ENCODE measurements around the gene SUN2.
A peak's percentile ranks its signal among the peaks of the same experiment; 100 is the strongest.

The SUN2 gene

GRCh38 chr22:38742176-38742942 lies 13.4 kb downstream of the SUN2 start:
- H3K4me1 Mint-ChIP-seq, result peaks cover 12% of the 10 kb centered on the region
- DNase-seq (ENCODE audit: low spot score in 2 of 2), result no peak
- H3K27me3 Mint-ChIP-seq, result no peaks in the 10 kb centered on the region
- no peaks in the 10 kb centered on the region for H3K9me3 Mint-ChIP-seq
- H3K4me3 Mint-ChIP-seq, result no peak overlapping the region
- H3K27ac Mint-ChIP-seq (ENCODE audit: low read depth), result peak overlapping the region; percentile 79
- no peak for ATAC-seq (replicated peaks; ENCODE audit: extremely low read depth, poor library complexity, severe bottlenecking)
- H3K36me3 Mint-ChIP-seq (ENCODE audit: insufficient read depth), result peaks cover 89% of the 10 kb centered on the region

GRCh38 chr22:38741576-38741975 lies 14.2 kb downstream of the SUN2 start:
- no peak for ATAC-seq (replicated peaks; ENCODE audit: extremely low read depth, poor library complexity, severe bottlenecking)
- Mint-ChIP-seq H3K27me3 (no peaks in the 10 kb centered on the region), H3K36me3 (ENCODE audit: insufficient read depth) (peaks cover 90% of the 10 kb centered on the region)

GRCh38 chr22:38741166-38741565 lies 14.6 kb downstream of the SUN2 start:
- ATAC-seq (replicated peaks; ENCODE audit: extremely low read depth, poor library complexity, severe bottlenecking) (no peak), DNase-seq (ENCODE audit: low spot score in 2 of 2) (no peak)
- peaks cover 89% of the 10 kb centered on the region for H3K36me3 Mint-ChIP-seq (ENCODE audit: insufficient read depth)
- peak overlapping the region; percentile 79 for H3K27ac Mint-ChIP-seq (ENCODE audit: low read depth)
- H3K4me3 Mint-ChIP-seq, result no peak overlapping the region
- H3K4me1 Mint-ChIP-seq, result peaks cover 24% of the 10 kb centered on the region
- H3K9me3 Mint-ChIP-seq, result no peaks in the 10 kb centered on the region
- H3K27me3 Mint-ChIP-seq, result no peaks in the 10 kb centered on the region

More at GRCh38 chr22:38741576-38741975, 14.2 kb downstream of the SUN2 start:
- Mint-ChIP-seq H3K4me3 (no peak overlapping the region), H3K4me1 (peaks cover 20% of the 10 kb centered on the region), H3K9me3 (no peaks in the 10 kb centered on the region), H3K27ac (ENCODE audit: low read depth) (peak overlapping the region; percentile 79)
- no peak for DNase-seq (ENCODE audit: low spot score in 2 of 2)

- Mint-ChIP-seq H3K4me1 (peaks cover 27% of the 10 kb centered on the region), H3K27me3 (no peaks in the 10 kb centered on the region), H3K9me3 (no peaks in the 10 kb centered on the region), H3K27ac (ENCODE audit: low read depth) (no peak overlapping the region), H3K4me3 (no peak overlapping the region), H3K36me3 (ENCODE audit: insufficient read depth) (peaks cover 86% of the 10 kb centered on the region)
- ATAC-seq (replicated peaks; ENCODE audit: extremely low read depth, poor library complexity, severe bottlenecking) (no peak), DNase-seq (ENCODE audit: low spot score in 2 of 2) (no peak)
Measured at GRCh38 chr22:38740754-38741153, 15.0 kb downstream of the SUN2 start.

GRCh38 chr22:38740116-38740723 lies 15.6 kb downstream of the SUN2 start:
- Mint-ChIP-seq H3K4me1 (peaks cover 29% of the 10 kb centered on the region), H3K27ac (ENCODE audit: low read depth) (peak overlapping the region; percentile 25), H3K9me3 (no peaks in the 10 kb centered on the region), H3K27me3 (no peaks in the 10 kb centered on the region), H3K36me3 (ENCODE audit: insufficient read depth) (peaks cover 83% of the 10 kb centered on the region), H3K4me3 (no peak overlapping the region)
- ATAC-seq (replicated peaks; ENCODE audit: extremely low read depth, poor library complexity, severe bottlenecking) (no peak), DNase-seq (ENCODE audit: low spot score in 2 of 2) (no peak)

GRCh38 chr22:38739300-38740055 lies 16.3 kb downstream of the SUN2 start:
- Mint-ChIP-seq H3K4me3 (no peak overlapping the region), H3K36me3 (ENCODE audit: insufficient read depth) (peaks cover 81% of the 10 kb centered on the region), H3K27me3 (no peaks in the 10 kb centered on the region), H3K4me1 (peaks cover 37% of the 10 kb centered on the region), H3K9me3 (no peaks in the 10 kb centered on the region), H3K27ac (ENCODE audit: low read depth) (peak overlapping the region; percentile 25)
- ATAC-seq (replicated peaks; ENCODE audit: extremely low read depth, poor library complexity, severe bottlenecking) (no peak), DNase-seq (ENCODE audit: low spot score in 2 of 2) (no peak)

GRCh38 chr22:38738475-38739070 lies 17.2 kb downstream of the SUN2 start:
- ATAC-seq (replicated peaks; ENCODE audit: extremely low read depth, poor library complexity, severe bottlenecking) (no peak), DNase-seq (ENCODE audit: low spot score in 2 of 2) (no peak)
- H3K36me3 Mint-ChIP-seq (ENCODE audit: insufficient read depth), result peaks cover 77% of the 10 kb centered on the region
- no peaks in the 10 kb centered on the region for H3K27me3 Mint-ChIP-seq
- H3K27ac Mint-ChIP-seq (ENCODE audit: low read depth), result peak overlapping the region; percentile 85
- H3K4me1 Mint-ChIP-seq, result peaks cover 46% of the 10 kb centered on the region
- no peaks in the 10 kb centered on the region for H3K9me3 Mint-ChIP-seq
- H3K4me3 Mint-ChIP-seq, result no peak overlapping the region

- no peak for ATAC-seq (replicated peaks; ENCODE audit: extremely low read depth, poor library complexity, severe bottlenecking)
- H3K4me1 Mint-ChIP-seq, result peaks cover 54% of the 10 kb centered on the region
- peaks cover 77% of the 10 kb centered on the region for H3K36me3 Mint-ChIP-seq (ENCODE audit: insufficient read depth)
- DNase-seq (ENCODE audit: low spot score in 2 of 2), result no peak
- H3K9me3 Mint-ChIP-seq, result no peaks in the 10 kb centered on the region
- H3K27me3 Mint-ChIP-seq, result no peaks in the 10 kb centered on the region
- peak overlapping the region; percentile 85 for H3K27ac Mint-ChIP-seq (ENCODE audit: low read depth)
- H3K4me3 Mint-ChIP-seq, result peak overlapping the region; percentile 7
Measured at GRCh38 chr22:38737302-38738060, 18.3 kb downstream of the SUN2 start.

- H3K27ac Mint-ChIP-seq (ENCODE audit: low read depth), result peak overlapping the region; percentile 52
- H3K4me1 Mint-ChIP-seq, result peaks cover 54% of the 10 kb centered on the region
- peaks cover 77% of the 10 kb centered on the region for H3K36me3 Mint-ChIP-seq (ENCODE audit: insufficient read depth)
- no peaks in the 10 kb centered on the region for H3K9me3 Mint-ChIP-seq
- ATAC-seq (replicated peaks; ENCODE audit: extremely low read depth, poor library complexity, severe bottlenecking) (no peak), DNase-seq (ENCODE audit: low spot score in 2 of 2) (no peak)
- no peaks in the 10 kb centered on the region for H3K27me3 Mint-ChIP-seq
- H3K4me3 Mint-ChIP-seq, result no peak overlapping the region
Measured at GRCh38 chr22:38736257-38736570, 19.6 kb downstream of the SUN2 start.

GRCh38 chr22:38735465-38736256 lies 20.1 kb downstream of the SUN2 start:
- Mint-ChIP-seq H3K4me1 (peaks cover 59% of the 10 kb centered on the region), H3K27me3 (no peaks in the 10 kb centered on the region), H3K27ac (ENCODE audit: low read depth) (peak overlapping the region; percentile 52), H3K4me3 (no peak overlapping the region), H3K36me3 (ENCODE audit: insufficient read depth) (peaks cover 75% of the 10 kb centered on the region), H3K9me3 (no peaks in the 10 kb centered on the region)
- no peak for ATAC-seq (replicated peaks; ENCODE audit: extremely low read depth, poor library complexity, severe bottlenecking)
- DNase-seq (ENCODE audit: low spot score in 2 of 2), result no peak

- Mint-ChIP-seq H3K4me1 (peaks cover 64% of the 10 kb centered on the region), H3K27me3 (no peaks in the 10 kb centered on the region), H3K36me3 (ENCODE audit: insufficient read depth) (peaks cover 80% of the 10 kb centered on the region), H3K4me3 (no peak overlapping the region), H3K9me3 (no peaks in the 10 kb centered on the region), H3K27ac (ENCODE audit: low read depth) (peak overlapping the region; percentile 52)
- ATAC-seq (replicated peaks; ENCODE audit: extremely low read depth, poor library complexity, severe bottlenecking), result no peak
- DNase-seq (ENCODE audit: low spot score in 2 of 2), result no peak
Measured at GRCh38 chr22:38735126-38735464, 20.7 kb downstream of the SUN2 start.

Data from central memory CD8-positive, alpha-beta T cell (primary cell).